ENCODE data around the gene FAM222B.

DNA sequence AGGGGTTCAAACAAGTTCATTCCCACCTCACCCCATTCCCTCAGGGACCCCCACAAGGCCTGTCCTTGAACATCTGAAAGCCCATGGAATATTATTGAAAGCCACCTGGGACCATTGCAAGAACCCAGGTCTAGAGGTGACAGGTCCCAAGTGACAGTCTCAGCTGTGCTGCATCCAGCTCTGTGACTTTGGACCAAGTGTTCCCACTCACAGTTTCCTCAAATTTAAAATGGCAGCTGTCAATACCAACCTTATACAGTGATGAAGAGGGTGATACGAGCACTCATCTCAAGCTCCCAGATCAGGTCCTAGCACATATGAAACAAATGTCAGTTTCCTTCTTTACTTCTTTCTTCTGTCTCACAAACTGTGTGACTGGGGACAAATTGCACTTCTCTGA lies 21.4 kb upstream of the FAM222B start:
- TF ChIP-seq ZIC2 (tag by site-specific recombination; IDR thresholded peaks at IDR 0.05) (no peak), ZNF121 (tag by site-specific recombination; IDR thresholded peaks at IDR 0.05) (no peak), KLF16 (tag by site-specific recombination; IDR thresholded peaks at IDR 0.05) (no peak), MYNN (tag by site-specific recombination; IDR thresholded peaks at IDR 0.05; ENCODE audit: borderline replicate concordance) (no peak), ZNF184 (tag by site-specific recombination; IDR thresholded peaks at IDR 0.05) (no peak), ZNF510 (tag by site-specific recombination; IDR thresholded peaks at IDR 0.05; ENCODE audit: insufficient replicate concordance) (no peak), ZNF302 (tag by site-specific recombination; IDR thresholded peaks at IDR 0.05; ENCODE audit: low read depth) (no peak), ZNF140 (tag by site-specific recombination; IDR thresholded peaks at IDR 0.05) (no peak)
- TF ChIP-seq, protein P1, sequence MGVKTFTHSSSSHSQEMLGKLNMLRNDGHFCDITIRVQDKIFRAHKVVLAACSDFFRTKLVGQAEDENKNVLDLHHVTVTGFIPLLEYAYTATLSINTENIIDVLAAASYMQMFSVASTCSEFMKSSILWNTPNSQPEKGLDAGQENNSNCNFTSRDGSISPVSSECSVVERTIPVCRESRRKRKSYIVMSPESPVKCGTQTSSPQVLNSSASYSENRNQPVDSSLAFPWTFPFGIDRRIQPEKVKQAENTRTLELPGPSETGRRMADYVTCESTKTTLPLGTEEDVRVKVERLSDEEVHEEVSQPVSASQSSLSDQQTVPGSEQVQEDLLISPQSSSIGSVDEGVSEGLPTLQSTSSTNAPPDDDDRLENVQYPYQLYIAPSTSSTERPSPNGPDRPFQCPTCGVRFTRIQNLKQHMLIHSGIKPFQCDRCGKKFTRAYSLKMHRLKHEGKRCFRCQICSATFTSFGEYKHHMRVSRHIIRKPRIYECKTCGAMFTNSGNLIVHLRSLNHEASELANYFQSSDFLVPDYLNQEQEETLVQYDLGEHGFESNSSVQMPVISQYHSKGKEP (tag by site-specific recombination; IDR thresholded peaks at IDR 0.05) = no peak
- TF ChIP-seq, protein P2, sequence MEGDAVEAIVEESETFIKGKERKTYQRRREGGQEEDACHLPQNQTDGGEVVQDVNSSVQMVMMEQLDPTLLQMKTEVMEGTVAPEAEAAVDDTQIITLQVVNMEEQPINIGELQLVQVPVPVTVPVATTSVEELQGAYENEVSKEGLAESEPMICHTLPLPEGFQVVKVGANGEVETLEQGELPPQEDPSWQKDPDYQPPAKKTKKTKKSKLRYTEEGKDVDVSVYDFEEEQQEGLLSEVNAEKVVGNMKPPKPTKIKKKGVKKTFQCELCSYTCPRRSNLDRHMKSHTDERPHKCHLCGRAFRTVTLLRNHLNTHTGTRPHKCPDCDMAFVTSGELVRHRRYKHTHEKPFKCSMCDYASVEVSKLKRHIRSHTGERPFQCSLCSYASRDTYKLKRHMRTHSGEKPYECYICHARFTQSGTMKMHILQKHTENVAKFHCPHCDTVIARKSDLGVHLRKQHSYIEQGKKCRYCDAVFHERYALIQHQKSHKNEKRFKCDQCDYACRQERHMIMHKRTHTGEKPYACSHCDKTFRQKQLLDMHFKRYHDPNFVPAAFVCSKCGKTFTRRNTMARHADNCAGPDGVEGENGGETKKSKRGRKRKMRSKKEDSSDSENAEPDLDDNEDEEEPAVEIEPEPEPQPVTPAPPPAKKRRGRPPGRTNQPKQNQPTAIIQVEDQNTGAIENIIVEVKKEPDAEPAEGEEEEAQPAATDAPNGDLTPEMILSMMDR (tag by site-specific recombination; IDR thresholded peaks at IDR 0.05) = no peak

Data from HEK293 (cell line).